Measurements from ENCODE around the gene OFD1.
A peak's percentile ranks its signal among the peaks of the same experiment; 100 is the strongest.

OFD1 gene, protein sequence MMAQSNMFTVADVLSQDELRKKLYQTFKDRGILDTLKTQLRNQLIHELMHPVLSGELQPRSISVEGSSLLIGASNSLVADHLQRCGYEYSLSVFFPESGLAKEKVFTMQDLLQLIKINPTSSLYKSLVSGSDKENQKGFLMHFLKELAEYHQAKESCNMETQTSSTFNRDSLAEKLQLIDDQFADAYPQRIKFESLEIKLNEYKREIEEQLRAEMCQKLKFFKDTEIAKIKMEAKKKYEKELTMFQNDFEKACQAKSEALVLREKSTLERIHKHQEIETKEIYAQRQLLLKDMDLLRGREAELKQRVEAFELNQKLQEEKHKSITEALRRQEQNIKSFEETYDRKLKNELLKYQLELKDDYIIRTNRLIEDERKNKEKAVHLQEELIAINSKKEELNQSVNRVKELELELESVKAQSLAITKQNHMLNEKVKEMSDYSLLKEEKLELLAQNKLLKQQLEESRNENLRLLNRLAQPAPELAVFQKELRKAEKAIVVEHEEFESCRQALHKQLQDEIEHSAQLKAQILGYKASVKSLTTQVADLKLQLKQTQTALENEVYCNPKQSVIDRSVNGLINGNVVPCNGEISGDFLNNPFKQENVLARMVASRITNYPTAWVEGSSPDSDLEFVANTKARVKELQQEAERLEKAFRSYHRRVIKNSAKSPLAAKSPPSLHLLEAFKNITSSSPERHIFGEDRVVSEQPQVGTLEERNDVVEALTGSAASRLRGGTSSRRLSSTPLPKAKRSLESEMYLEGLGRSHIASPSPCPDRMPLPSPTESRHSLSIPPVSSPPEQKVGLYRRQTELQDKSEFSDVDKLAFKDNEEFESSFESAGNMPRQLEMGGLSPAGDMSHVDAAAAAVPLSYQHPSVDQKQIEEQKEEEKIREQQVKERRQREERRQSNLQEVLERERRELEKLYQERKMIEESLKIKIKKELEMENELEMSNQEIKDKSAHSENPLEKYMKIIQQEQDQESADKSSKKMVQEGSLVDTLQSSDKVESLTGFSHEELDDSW

DNA sequence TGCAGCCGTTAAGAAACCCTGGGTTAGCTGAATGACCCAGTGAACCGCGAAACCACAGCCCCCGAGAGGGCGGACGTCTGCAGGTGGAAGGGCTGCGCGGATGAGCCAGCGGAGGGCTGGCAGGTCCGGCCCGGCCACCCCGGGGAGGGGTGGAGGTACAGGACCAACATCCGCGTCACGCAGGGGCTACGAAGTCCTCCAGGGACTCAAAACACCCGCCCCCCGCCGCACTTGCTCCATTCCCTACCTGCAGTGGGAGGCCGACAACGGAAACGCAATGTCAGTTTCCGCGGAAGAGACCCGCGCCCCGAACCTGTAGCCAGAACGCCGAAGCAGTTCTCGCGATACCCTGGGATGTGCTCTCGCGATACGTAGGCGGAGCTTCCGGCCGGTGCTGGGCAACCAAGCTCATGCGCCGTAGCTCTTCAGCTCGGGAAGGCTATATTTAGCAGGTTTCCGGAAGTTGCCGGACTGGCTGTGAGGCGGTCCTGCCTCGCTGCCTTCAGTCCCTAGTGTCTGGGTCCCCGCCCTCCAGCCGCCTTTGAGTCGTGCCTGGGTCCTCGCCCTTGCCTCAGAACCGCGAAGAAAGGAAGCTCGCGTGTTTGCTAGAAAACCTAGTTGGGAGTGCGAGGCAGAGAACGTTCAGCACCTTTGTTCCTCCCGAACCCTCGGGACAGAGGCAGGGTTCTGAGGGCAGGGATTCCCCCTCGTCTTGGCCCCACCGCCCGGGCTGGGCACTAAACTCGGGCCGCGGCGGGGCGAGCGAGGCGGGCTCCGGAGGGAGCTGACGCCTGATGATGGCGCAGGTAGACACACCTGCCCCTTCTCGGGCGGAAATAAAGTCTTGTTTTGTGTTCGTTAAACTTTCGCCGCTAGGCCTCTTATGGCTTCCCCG lies at the start of gene OFD1, which contains the start of gene TRAPPC2:
Gene OFD1 (plus strand): TSS at position 471 of the 895 bp plus-strand sequence. CDS start 324 bp downstream, at position 795.
Gene TRAPPC2 (minus strand): TSS at position 343 of the 895 bp plus-strand sequence. CDS start 14,657 bp downstream, outside the sequence.
- DNase-seq: peak; percentile 96

DNA sequence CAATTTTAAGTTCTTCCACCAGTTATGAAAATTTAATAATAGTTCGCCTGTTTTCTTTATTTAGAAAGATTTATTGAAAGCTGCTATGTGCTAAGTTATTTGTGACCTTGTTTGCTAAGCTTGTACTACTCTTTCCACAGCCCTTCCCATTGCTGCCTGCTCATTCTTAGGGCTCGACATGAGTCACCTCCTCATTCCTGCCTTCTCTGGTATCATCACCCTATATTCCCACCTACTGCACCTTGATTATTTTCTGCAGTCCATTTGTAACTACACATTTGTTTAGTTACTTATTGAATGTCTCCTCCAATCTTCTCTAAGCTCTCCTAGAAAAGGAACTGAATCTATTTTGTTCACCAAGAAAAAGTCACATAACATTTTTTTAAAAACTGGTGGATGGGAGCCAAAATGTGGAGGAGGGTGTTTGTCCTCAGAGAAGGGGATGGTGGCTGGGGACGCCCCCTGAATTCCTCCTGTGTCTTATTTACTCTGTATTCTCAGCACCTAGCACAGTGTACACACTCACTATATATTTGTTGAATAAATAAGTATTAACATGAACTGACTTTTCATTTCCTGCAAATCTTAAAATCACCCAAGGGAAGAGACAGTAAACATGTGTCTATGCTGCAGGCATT lies 49.3 kb upstream of the OFD1 start:
- no peak for DNase-seq

DNA sequence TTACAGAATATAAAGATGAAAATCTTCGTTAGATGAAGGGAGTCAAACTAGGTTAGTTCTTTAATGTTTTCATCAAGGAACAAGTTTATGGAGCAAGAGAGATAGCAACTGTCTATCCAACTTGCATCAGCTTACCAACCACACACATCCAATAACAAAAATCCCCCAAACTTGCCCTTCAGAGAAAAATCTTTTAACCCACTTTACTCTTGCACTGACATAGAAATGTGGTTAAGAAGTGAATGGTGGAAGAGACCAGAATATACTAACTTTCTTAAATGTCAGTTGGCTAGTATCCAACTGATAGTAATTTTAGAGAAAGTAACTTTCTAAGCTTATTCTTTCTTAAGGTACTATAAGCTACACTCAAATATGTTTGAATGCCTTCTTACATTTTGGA lies 47.3 kb upstream of the OFD1 start:
- DNase-seq: no peak

DNA sequence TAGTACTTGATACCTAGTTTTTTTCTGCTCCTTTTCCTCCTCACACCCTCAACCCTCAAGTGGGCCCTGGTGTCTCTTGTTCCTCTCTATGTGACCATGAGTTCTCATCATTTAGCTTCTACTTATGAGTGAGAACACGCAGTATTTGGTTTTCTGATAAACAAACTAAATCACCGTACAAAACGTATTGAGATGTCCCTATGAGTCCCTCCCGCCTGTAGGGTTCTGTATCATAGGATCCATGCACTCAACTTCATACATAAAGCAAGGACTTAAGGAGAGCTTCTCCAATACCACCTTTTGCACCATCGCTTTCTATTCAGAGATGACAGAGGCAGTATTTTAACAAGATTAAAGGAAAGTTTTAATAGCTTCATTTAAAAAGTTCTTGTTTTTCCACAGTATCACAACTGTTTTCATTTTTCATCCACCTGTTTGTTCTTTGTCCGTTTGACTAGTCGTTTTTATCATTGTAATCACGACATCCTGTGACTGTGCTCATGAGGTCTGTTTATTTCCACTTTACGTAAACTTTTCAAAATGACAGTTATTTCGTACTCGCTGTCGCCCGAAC lies 46.1 kb upstream of the OFD1 start:
- no peak for DNase-seq

DNA sequence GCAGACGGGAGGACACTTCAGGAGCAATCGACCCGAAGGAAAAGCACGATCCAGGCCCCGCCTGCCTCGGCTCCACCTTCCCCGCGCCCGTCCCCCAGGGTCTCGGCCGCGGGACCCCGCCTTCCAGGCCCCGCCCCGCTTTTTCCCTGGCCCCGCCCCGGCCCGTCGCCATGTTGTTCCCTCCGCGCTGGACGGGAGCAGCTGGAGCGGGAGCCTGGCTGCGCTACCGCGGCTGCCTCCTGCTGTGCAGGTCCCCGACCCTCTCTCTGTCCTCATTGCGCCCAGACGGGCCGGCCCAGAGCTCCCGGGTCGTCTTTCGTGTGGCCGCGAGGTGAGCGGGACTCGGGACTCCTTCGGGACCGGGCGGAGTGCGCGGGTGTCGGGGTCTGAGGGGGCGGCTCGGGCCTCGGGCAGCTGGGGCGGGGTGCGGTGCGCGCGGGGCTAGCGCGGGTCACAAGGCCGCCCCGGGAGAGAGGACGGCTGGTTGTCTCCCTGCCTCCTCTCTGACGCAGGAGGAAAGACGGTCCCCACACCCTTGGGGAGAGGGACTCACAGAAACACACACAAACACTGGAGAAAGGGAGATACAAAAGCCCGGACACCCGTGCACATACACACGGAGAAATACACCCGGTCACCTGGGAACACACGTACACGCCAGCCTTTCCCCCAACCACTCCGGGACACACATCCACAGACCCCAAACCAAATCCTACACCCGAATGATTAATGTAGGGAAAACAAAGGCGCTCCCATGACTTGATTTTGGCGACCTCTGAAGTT lies 45.4 kb upstream of the OFD1 start, which contains the start of gene RAB9A:
Gene RAB9A (plus strand): TSS at position 171 of the 783 bp plus-strand sequence. CDS start 19,619 bp downstream, outside the sequence.
- peak; percentile 81 for DNase-seq

DNA sequence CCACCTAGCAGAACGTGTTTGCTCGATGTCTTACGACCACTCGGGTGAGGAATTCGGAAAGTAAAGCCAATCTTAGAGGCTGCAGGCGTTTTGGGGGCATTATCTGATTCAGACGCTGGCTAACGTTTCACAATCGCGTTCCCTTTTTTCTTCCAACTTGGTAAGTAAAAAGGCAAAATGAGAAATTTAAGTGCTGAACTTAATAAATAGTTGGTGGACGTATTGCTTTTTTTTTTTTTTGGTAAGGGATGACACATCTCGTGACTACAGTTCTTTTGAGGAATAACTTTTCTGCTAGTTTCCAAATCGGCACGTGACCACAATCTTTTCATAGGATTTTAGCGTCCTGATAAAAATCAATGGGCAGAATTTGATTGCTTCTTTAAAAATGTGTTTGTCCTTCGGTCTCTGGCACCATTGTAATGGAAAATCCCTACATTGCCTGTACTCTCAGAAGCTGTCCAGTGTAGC lies 44.8 kb upstream of the OFD1 start:
- DNase-seq: peak; percentile 10

DNA sequence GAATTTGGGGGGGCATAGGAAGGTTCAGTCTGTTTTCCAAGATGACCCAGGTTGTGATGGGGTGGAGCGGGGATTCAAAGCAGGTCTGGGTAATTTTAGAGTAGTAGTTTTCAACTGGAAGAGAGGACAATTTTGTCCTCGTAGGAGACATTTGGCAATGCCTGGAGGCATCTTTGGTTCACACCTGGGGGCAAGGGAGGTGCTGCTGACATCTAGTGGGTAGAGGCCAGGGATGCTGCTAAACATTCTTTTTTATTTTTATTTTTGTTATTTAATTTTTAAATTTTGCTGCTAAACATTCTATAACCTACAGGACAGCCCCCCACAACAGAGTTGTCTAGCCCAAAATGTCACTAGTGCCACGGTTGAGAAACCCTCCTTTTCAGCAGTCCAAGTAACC lies 43.7 kb upstream of the OFD1 start:
- no peak for DNase-seq

DNA sequence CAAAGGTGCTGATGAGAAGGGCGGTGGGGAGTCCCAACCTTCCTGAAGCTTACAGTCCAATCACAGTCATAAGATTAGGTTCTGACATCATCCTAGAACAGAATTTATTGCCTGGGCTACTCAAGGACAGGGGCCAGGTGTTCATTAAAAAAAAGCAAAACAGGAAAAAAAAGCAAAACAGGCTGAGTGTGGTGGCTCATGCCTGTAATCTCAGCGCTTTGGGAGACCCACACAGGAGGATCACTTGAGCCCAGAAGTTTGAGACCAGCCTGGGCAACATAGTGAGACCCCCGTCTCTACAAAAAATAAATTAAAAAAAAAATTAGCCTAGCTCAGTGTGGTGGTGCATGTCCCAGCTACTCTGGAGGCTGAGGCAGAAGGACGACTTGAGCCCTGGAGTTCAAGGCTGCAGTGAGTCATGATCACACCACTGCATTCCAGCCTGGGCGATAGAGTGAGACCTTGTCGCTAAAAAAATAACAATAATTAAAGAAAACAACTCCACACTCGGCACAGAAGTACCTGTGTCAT lies 42.6 kb upstream of the OFD1 start:
- no peak for DNase-seq

DNA sequence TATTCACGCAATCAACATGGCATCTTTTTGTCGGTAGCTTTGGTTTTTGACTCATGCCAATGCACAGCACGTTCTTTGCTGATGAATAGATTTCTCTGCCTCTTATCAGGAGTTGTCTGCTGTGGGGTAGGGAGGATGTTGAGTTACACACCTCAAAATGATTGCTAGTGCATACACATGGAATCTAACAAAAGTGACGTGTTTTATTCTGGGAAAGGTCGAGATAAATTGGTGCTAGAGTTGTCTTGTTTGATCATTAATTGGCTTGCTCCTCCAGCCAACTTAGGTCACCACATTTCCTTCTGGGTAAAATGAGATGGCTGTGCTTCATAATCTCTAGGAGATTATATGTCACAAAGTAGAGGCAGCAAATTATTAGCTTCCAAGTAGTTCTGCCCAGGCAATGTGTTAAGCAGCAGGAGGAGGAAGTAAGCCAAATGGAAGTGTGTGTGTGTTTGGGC lies 41.7 kb upstream of the OFD1 start:
- no peak for DNase-seq

DNA sequence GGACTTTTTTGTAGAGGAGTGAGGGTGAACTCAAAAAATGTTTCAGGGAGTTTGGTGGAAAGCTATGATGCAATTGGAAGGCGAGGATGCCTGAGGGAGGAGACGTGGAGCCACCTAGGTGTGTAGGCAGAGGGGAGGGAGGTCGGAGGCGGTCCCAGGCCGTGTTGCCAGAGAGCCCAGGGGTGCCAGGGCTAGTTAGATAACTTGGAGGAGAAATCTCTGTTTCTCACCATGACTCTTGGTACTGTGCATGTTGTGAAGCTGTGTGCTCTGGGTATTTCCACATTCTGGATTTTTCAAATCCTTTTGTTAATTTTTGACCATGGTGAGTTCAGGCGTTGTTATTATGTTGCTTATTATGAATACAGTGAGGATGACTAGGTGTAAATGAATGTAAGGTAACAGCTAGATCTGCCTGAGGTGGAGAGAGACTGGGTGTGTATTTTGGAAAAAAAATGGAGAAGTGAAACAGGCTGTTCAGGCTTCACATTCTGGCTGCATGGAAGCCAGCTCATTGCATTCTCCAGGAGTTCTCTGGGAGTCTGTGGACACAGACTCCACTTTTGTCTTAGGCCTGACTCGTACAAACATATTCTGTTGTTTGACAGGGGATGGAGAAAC lies 41.1 kb upstream of the OFD1 start:
- no peak for DNase-seq

DNA sequence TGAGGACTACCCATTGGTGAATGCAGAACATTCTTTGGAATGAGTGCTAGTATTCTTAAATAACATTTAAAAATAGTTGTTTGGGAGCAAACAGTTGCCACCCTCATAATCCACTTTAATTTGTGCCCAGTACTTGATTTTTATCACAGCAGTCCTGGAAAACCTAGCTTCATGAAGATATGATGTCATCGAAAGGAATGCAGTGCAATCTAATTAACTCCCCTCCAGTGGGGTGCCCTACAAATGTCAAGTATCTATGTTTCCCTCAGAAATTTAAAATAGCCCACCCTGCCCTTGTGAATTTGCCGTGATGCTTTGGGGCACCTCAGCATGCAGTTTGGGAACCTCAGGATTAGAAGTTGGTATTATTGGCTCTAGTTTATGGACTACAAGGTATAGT lies 40.2 kb upstream of the OFD1 start:
- DNase-seq: no peak

DNA sequence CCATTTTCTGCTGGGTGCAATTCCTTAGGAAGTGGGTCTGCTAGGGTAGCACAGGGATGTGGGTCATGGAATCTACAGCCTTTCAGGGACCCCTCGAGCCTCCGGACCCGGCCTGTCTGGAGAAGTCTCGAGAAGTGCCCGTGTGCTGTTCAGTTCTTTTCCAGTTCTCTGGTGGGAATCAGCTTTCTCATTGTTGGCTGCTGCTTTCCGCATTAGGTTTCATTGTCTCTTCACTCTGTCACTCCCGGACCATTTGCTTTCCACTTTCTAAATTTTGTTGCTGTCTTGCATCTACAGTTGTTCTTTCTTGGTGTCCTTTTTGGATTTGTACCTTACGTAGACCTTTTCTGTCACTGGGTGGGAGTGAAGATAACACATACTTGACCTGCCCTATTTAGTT lies 39.6 kb upstream of the OFD1 start:
- DNase-seq: no peak

DNA sequence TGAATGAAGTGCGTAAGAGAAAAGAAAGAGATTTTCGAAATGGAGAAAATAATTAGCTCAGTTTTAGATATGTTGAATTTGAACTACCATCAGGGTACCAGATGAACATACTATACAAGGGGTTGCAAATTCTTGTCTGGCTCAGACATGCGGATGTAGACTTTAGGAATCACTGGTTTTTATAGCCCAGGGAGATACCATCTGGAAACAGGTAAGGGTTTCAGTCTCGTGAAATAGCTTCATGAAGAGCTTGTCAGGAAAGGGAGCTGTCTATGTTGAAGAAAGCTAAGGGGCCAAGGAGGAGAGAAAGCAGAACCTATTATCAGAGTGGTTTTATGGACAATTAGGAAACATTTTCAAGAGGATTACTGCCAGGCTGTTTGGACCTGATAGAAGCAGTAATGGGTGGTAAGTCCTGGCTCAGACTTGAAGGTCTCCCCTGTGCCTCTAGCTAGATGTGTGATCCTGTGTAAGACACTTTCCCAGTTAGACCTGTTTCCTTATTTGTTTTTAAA lies 38.9 kb upstream of the OFD1 start:
- DNase-seq: no peak

DNA sequence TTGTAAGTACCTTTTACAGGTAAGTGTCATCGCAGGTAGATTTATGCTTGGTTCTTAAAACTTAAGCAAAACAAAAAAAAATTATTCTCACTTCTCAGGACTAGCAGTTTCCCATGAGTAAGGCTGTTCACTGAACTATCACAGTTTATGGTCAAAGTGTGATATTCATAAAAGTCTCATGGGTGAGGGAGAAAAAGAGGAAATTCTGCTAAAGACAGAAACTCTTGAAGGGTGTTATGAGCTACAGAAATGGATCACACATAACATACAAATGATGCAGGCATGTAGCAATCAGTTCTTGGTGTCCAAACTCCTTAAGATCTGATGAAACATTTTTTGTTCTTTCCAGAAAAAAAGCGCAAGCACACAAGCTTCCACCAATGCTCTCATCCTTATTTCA lies 37.1 kb upstream of the OFD1 start:
- DNase-seq: no peak

DNA sequence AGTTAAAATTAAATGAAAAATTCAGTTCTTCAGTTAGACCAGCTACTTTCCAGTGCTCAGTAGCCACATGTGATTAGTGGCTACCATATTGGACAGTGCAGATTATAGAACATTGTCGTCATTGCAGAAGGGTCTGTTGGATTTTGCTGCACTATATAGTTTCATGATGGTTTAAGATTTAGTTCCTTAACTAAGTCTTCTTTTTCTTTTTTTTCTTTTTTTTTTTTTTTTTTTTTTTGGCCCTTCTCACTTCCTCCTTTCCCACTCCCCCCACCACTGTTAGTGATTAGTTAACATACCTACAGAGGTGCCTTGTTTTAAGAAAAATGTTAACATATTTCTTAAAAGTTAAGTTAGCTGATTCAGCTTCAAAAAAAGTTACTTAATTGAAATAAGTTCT lies 36.6 kb upstream of the OFD1 start:
- DNase-seq: no peak

DNA sequence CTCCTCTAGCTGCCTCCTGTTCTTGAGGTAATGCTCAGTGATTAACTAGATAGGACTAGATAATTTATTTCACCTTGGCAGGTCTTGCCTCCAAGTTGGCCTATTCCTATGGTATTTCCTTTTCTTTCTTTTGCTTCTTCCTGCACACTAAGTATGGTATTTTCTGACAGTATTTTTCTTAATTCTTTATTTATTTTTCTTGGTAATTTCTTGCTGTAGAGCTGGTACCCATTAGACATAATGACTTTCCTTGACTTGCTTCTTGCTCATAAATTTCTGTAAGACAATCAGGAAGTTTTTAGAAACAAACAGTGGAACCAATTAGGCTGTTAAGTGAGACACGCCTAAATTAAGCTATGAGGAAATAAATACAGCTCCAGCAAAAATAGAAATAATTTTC lies 36.1 kb upstream of the OFD1 start:
- no peak for DNase-seq

DNA sequence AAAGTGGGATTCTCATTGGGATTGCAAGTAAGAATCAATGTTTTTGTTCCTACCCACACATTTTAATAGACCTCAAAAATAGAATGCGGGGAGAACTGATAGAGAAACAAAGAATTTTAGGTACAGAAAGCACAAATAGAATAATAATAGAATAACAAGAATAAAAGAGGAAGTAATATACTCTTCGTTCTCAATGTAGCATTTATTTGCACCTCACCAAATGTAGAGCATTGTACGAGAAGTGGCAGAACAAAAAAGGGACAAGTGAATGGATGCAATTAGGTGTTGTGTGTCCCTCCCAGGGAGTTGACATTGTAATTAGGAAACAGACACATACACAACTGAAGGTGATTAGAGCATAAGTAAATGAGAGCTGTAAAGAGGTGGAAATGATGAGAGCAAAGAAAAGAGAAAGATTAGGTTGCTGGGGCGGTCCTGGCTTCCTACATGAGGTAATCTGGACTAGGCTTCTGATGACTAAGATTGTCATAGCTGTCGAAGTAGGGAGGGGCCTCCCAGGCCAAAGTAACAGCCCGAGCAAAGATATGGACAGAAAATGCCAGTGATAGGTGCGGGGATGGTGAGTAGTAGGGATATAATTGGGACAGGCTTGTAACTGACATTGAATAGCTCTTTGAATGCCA lies 35.2 kb upstream of the OFD1 start:
- no peak for DNase-seq

DNA sequence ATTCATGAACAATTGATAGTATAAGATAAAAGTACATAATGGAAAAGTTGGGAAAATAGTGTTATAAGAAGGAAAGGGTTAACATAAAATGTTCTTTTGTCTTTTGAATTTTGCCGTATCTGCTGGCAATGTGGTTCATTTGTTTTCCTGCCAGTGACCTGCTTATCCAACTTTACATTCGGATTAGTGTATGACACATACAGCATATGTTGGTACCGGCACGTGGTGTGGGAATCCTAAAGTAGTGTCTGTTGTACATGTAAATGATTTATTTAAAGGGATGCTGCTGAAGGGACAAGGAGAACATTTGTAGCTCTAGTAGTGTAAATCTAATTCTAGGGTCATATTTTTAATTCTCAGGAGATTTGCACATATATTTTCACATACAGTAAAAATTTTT lies 34.2 kb upstream of the OFD1 start:
- DNase-seq: no peak
